ENCODE results near the gene GRK1. TPM values are rescaled to one million over a fixed set of nuclear protein-coding genes. Genes with fewer than 3 reads are reported as not detected.

The GRK1 gene
- total and polyA plus RNA-seq, 2 of the 13 experiments (the other 11 are each of a cell fraction or from before 2014, with no cell fraction given) = 0.07 to 0.12 TPM

- TF ChIP-seq ZNF318 (CRISPR knock-in tag; IDR thresholded peaks at IDR 0.05) (no peak), CBFB (CRISPR knock-in tag; IDR thresholded peaks at IDR 0.05) (no peak), TSC22D2 (CRISPR knock-in tag; IDR thresholded peaks at IDR 0.05; ENCODE audit: borderline replicate concordance) (no peak), ZSCAN12 (CRISPR knock-in tag; IDR thresholded peaks at IDR 0.05) (no peak), ZFYVE20 (CRISPR knock-in tag; IDR thresholded peaks at IDR 0.05; ENCODE audit: borderline replicate concordance, low read depth) (no peak), HOXA7 (CRISPR knock-in tag; IDR thresholded peaks at IDR 0.05) (no peak), ZBTB33 (CRISPR knock-in tag; IDR thresholded peaks at IDR 0.05) (no peak), ZNF607 (CRISPR knock-in tag; IDR thresholded peaks at IDR 0.05; ENCODE audit: borderline replicate concordance) (no peak), PAWR (CRISPR knock-in tag; IDR thresholded peaks at IDR 0.05; ENCODE audit: borderline replicate concordance) (no peak), ZFP36L2 (CRISPR knock-in tag; IDR thresholded peaks at IDR 0.05) (no peak)
These were observed 117.6 kb downstream of the GRK1 start (continued) for GRCh38 chr13:113784645-113785024.

All from HepG2 (cell line).